Kidney epithelial cell (primary cell): ENCODE data around the gene C17orf114.

Source experiments
- DNase-seq: peaks from one replicate; pipeline ENCODE4 v3.0.0-alpha.2; 2010; ENCODE audit warnings: low read depth
- H3K27me3 ChIP-seq: 2 replicates; pipeline ENCODE4 v1.6.0; 2011; ENCODE audit warnings: low read length; ENCODE audit not compliant: control insufficient read depth, insufficient read depth
- H3K36me3 ChIP-seq: 2 replicates; pipeline ENCODE4 v1.5.1; 2011; ENCODE audit warnings: low read length; ENCODE audit not compliant: control insufficient read depth, insufficient read depth
- H3K4me3 ChIP-seq: 2 replicates; pipeline ENCODE4 v1.5.1; 2011; ENCODE audit warnings: low read depth, mild to moderate bottlenecking, control low read depth, low read length
- CTCF ChIP-seq: IDR thresholded peaks from 2 replicates; pipeline ENCODE4 v1.5.1; 2011; ENCODE audit warnings: mild to moderate bottlenecking, moderate library complexity, low read length, control low read depth, inconsistent platforms; ENCODE audit not compliant: insufficient read depth, poor library complexity, severe bottlenecking

Gene C17orf114

GRCh38 chr17:4768298-4768697 is 33.8 kb downstream of the C17orf114 start:
- no peak for DNase-seq
- TF ChIP-seq CTCF, result no peak
- Histone ChIP-seq H3K36me3 (no peaks in the 10 kb centered on the region), H3K27me3 (peaks cover 6% of the 10 kb centered on the region), H3K4me3 (no peak overlapping the region)

GRCh38 chr17:4766723-4767122 is 35.4 kb downstream of the C17orf114 start:
- Histone ChIP-seq H3K4me3 (no peak overlapping the region), H3K27me3 (peaks cover 3% of the 10 kb centered on the region), H3K36me3 (no peaks in the 10 kb centered on the region)
- DNase-seq, result no peak
- no peak for TF ChIP-seq CTCF

GRCh38 chr17:4766201-4766600 is 35.9 kb downstream of the C17orf114 start:
- Histone ChIP-seq H3K36me3 (no peaks in the 10 kb centered on the region), H3K4me3 (no peak overlapping the region), H3K27me3 (peaks cover 2% of the 10 kb centered on the region)
- DNase-seq, result no peak
- no peak for TF ChIP-seq CTCF

GRCh38 chr17:4764595-4764994 is 37.5 kb downstream of the C17orf114 start:
- Histone ChIP-seq H3K4me3 (no peak overlapping the region), H3K36me3 (no peaks in the 10 kb centered on the region), H3K27me3 (peaks cover 2% of the 10 kb centered on the region)
- TF ChIP-seq CTCF, result no peak
- no peak for DNase-seq

- DNase-seq, result no peak
- TF ChIP-seq CTCF, result no peak
- Histone ChIP-seq H3K27me3 (no peaks in the 10 kb centered on the region), H3K4me3 (no peak overlapping the region), H3K36me3 (no peaks in the 10 kb centered on the region)
Observed at GRCh38 chr17:4759776-4760236, 42.3 kb downstream of the C17orf114 start.

- no peaks in the 10 kb centered on the region for H3K36me3 ChIP-seq
- peaks cover 16% of the 10 kb centered on the region for H3K27me3 ChIP-seq
- no peak overlapping the region for H3K4me3 ChIP-seq
- no peak for TF ChIP-seq CTCF
- DNase-seq, result no peak
Observed at GRCh38 chr17:4753392-4753791, 48.7 kb downstream of the C17orf114 start.
